Fibroblast of villous mesenchyme (primary cell): ENCODE data around the gene LRFN2. TPM values are rescaled to one million over a fixed set of nuclear protein-coding genes. Genes with fewer than 3 reads are reported as not detected.

Experiments used
- DNase-seq: peaks from one replicate; pipeline ENCODE4 v3.0.0-alpha.2; 2010; ENCODE audit warnings: low read depth
- H3K4me3 ChIP-seq: 2 replicates; pipeline ENCODE4 v1.5.1; 2011; ENCODE audit warnings: low read depth, mild to moderate bottlenecking, low read length
- CTCF ChIP-seq: IDR thresholded peaks from 2 replicates; pipeline ENCODE4 v1.5.1; 2012; ENCODE audit warnings: low read depth, mild to moderate bottlenecking, low read length; ENCODE audit not compliant: insufficient read depth
- total RNA-seq: library from RNA; depleted of rRNA; stranded (reverse); fragments of >200 nt; gene quantifications from 2 replicates; pipeline ENCODE4 v1.2.3, GENCODE V29; 2012

The LRFN2 gene
- total RNA-seq, 1 donor, result not detected

DNA sequence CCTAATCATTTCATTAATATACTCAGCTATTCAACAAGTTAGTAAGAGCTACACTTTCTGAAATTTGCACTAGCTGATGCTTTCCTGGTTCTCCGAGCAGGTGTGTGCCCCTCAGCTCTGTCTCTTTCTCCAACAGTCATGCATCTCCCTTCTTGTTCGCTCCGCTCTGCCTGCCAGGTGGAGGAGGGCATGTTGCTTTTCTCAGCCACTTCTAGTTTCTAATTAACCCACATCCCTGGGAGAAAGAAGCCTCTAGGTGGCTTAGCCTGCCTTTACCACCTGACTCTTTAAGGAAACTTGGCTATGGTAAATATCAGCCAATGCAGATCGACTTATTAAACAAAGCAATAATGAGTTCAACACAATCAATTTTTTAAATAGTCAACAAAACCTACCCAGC lies 34.2 kb downstream of the LRFN2 start:
- TF ChIP-seq CTCF, result no peak
- DNase-seq, result no peak
- no peak overlapping the region for H3K4me3 ChIP-seq

DNA sequence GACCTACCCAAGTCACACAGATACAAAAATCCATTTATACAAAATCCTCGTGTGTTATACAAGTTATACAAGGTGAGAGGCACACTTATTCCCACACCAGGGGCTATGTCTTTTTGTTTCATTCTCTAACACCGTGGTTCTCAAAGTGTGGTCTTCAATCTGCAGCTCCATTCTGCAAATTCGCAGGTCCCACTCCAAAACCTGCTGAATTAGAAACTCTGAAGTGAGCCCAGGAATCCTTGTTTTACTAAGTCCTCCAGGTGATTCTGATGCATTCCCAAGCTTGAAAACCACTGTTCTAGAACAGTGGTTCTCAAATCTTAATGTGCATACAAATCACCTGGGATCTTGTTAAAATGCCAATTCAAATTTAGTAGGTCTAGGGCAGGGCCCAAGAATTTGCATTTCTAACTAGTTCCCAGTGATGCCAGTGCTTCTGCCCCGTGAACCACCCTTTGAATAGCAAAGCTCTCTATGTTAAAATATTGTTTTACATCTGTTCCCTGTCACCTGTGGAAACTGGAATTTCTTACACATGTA lies 35.1 kb downstream of the LRFN2 start:
- TF ChIP-seq CTCF, result no peak
- DNase-seq, result no peak
- no peak overlapping the region for H3K4me3 ChIP-seq

- DNase-seq, result peak; percentile 50
These were observed 36.7 kb downstream of the LRFN2 start for GRCh38 chr6:40550202-40551101.

DNA sequence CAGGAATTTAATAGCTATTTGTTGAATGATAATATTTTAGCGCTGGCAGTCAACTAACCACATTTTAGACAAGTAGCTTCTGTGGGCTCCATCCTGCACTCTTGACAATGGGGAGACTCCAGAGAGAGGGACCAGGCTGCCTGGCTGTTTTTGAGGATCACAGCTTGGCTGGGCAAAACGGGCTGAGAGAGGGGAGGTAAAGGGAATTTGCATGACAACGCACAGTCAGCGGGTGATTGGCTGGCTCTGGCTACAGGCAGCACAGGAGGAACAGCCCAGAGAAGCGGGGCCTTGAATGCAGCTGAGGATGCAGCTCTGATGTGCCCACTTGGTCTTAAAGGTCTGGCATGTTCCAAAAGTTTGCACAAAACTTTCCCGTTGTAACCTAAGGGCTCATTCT lies 41.2 kb downstream of the LRFN2 start:
- H3K4me3 ChIP-seq, result no peak overlapping the region
- TF ChIP-seq CTCF, result no peak
- DNase-seq, result no peak

More at GRCh38 chr6:40550202-40551101, 36.7 kb downstream of the LRFN2 start:
- no peak overlapping the region for H3K4me3 ChIP-seq
- TF ChIP-seq CTCF, result peak; percentile 75

GRCh38 chr6:40543776-40544175 lies 43.4 kb downstream of the LRFN2 start:
- no peak for TF ChIP-seq CTCF
- DNase-seq, result no peak

GRCh38 chr6:40543146-40543545 lies 44.0 kb downstream of the LRFN2 start:
- H3K4me3 ChIP-seq, result no peak overlapping the region
- DNase-seq, result no peak
- TF ChIP-seq CTCF, result no peak

More at GRCh38 chr6:40543776-40544175, 43.4 kb downstream of the LRFN2 start:
- no peak overlapping the region for H3K4me3 ChIP-seq
